NCI-H1417 treated with DMSO at 0.1 percent for 48 hours (cell line): ENCODE data around the gene TMEM235.

Experiments
- DNase-seq: peaks from one replicate; lab custom pipeline; 2025; lab: John Stamatoyannopoulos, UW

TMEM235 gene

GRCh38 chr17:78272181-78272913 is 40.9 kb downstream of the TMEM235 start:
- no peak for DNase-seq

- no peak for DNase-seq
Measured at GRCh38 chr17:78272914-78273258, 41.5 kb downstream of the TMEM235 start.

- no peak for DNase-seq
Measured at GRCh38 chr17:78273813-78274212, 42.4 kb downstream of the TMEM235 start.

- no peak for DNase-seq
Measured at GRCh38 chr17:78275355-78275754, 43.9 kb downstream of the TMEM235 start.

- DNase-seq = no peak
Measured at GRCh38 chr17:78276098-78276887, 44.9 kb downstream of the TMEM235 start.

GRCh38 chr17:78278139-78278741 is 46.8 kb downstream of the TMEM235 start:
- no peak for DNase-seq

- no peak for DNase-seq
Measured at GRCh38 chr17:78279360-78279990, 48.0 kb downstream of the TMEM235 start.

GRCh38 chr17:78281249-78281845 is 49.9 kb downstream of the TMEM235 start:
- DNase-seq = no peak

GRCh38 chr17:78284146-78284545 is 52.7 kb downstream of the TMEM235 start:
- DNase-seq = no peak

GRCh38 chr17:78289004-78289403 is 57.6 kb downstream of the TMEM235 start:
- DNase-seq = no peak

GRCh38 chr17:78289802-78290363 is 58.5 kb downstream of the TMEM235 start:
- DNase-seq = peak; percentile 52
